Measurements from ENCODE around the gene ILK. TPM values are rescaled to one million over a fixed set of nuclear protein-coding genes. Genes with fewer than 3 reads are reported as not detected.
A peak's percentile ranks its signal among the peaks of the same experiment; 100 is the strongest.

The ILK gene
- total and polyA plus RNA-seq, 10 donors = 71.4 to 194 (median 126) TPM

DNA sequence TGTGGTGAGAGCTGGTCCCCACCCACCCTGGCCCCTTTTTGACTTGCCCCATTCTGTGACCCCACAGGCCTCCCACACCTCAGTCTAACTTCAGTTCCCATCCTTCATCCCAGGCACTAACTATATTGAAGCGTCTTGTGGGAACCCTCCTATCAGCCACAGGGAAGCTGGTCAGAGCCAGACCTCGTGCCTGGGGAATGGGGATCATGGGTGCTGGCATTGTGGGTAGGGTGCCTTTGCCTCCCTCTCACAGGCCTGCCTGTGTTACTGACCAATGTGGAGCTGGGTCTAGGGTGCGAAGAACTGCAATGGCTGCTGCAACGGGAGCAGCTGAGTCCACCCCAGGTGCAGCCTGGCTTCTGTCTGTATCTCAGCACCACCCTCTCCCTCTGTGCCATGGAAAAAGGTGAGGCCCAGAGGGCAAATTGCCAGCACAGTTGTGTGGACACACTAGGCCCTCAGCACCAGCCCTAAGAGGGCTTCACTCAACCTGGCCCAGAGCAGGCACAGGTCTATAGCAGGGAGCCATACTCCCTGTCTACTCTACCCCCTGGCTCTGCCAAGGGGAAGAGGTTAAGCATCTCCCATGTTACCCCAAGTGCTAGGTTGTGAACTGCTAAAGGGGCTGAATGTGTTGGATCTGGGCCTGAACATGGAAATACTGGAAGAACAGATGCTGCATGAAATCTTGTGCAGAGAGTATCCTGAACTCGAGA is 37.4 kb upstream of the ILK start:
- H3K27me3 ChIP-seq (replicated peaks in 1 of 7) = no peaks in the 10 kb centered on the region
- H3K36me3 ChIP-seq = peaks cover 0 to 39% (median 0%) of the 10 kb centered on the region in 6 donors
- WGBS, 5 donors = 93 to 95% (median 95%) methylated on average over 4 to 5 of the region's 5 CpGs
- intact Hi-C loops (cut with DNase I; ENCODE audit: low total_unique reads) = no loop called here
- H3K4me1 ChIP-seq = peaks cover 0 to 18% (median 8%) of the 10 kb centered on the region in 6 donors
- H3K9me3 ChIP-seq = no peaks in the 10 kb centered on the region
- TF ChIP-seq POLR2A (IDR thresholded peaks at IDR 0.05) (no peak), CTCF (IDR thresholded peaks at IDR 0.05 in 8 of 11, conservative IDR thresholded peaks at IDR 0.05 in 3 of 11) (no peak), POLR2AphosphoS5 (IDR thresholded peaks at IDR 0.05) (no peak)
- DNase-seq = peak; percentile 44
- no peak overlapping the region for H3K4me3 ChIP-seq
- H3K27ac ChIP-seq = no peak overlapping the region

GRCh38 chr11:6566704-6567370 is 36.7 kb upstream of the ILK start:
- Histone ChIP-seq H3K27ac (no peak overlapping the region), H3K36me3 (peaks cover 0 to 40% (median 0%) of the 10 kb centered on the region in 6 donors), H3K4me3 (no peak overlapping the region), H3K4me1 (peaks cover 0 to 19% (median 8%) of the 10 kb centered on the region in 6 donors), H3K27me3 (replicated peaks in 1 of 7) (no peaks in the 10 kb centered on the region), H3K9me3 (no peaks in the 10 kb centered on the region)
- peak; percentile 54 for DNase-seq
- TF ChIP-seq POLR2A (IDR thresholded peaks at IDR 0.05) (no peak), POLR2AphosphoS5 (IDR thresholded peaks at IDR 0.05) (no peak), CTCF (IDR thresholded peaks at IDR 0.05 in 8 of 11, conservative IDR thresholded peaks at IDR 0.05 in 3 of 11) (no peak)
- intact Hi-C loops (cut with DNase I; ENCODE audit: low total_unique reads) = no loop called here
- WGBS, 5 donors = 89 to 95% (median 92%) methylated on average over 9 to 13 of the region's 13 CpGs

DNA sequence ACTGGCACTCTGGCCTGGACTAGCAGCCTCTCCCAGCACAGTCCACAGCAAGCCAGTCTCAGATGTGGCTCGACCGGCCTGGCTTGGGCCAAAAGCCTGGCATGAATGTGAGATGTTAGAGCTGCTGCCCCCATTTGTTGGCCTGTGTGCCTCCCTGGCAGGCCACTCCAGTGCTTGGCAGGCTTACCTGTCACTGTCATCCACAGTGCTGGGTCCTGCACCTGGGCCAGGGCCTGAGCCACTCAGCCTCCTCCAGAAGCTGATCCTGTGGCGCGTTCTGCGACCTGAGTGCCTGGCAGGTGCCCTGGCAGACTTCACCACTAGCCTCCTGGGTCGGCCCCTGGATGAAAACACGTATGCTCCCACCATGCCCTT is 36.2 kb upstream of the ILK start:
- 98 to 100% (median 99%) methylated on average over 7 of the region's 7 CpGs; no CpG with 5 or more reads in 1 of the 5 donors for WGBS, 5 donors
- Histone ChIP-seq H3K36me3 (peaks cover 0 to 40% (median 0%) of the 10 kb centered on the region in 6 donors), H3K9me3 (no peaks in the 10 kb centered on the region), H3K27ac (no peak overlapping the region), H3K27me3 (replicated peaks in 1 of 7) (no peaks in the 10 kb centered on the region), H3K4me3 (no peak overlapping the region), H3K4me1 (peaks cover 0 to 19% (median 8%) of the 10 kb centered on the region in 6 donors)
- intact Hi-C loops (cut with DNase I; ENCODE audit: low total_unique reads) = no loop called here
- TF ChIP-seq POLR2A (IDR thresholded peaks at IDR 0.05) (no peak), POLR2AphosphoS5 (IDR thresholded peaks at IDR 0.05) (no peak), CTCF (IDR thresholded peaks at IDR 0.05 in 8 of 11, conservative IDR thresholded peaks at IDR 0.05 in 3 of 11) (no peak)
- no peak for DNase-seq
